Sigmoid colon (tissue), 7 donors: ENCODE measurements around the gene LCP1. TPM values are rescaled to one million over a fixed set of nuclear protein-coding genes. Genes with fewer than 3 reads are reported as not detected.

ENCODE experiments used
- DNase-seq: peaks from one replicate; pipeline ENCODE4 v3.0.0-alpha.2; 2019
- H3K27ac ChIP-seq, 4 donors: fragments of 200-600 bp; sonication (generic); one replicate each; pipeline ENCODE4 v1.5.1; 2016 to 2019; ENCODE audit warnings: mild to moderate bottlenecking in 1 of 4
- H3K27me3 ChIP-seq, 3 donors: fragments of 200-600 bp; sonication (generic); one replicate each; pipeline ENCODE4 v1.5.1; 2019; ENCODE audit warnings: mild to moderate bottlenecking in 1 of 3
- H3K36me3 ChIP-seq, 4 donors: fragments of 200-600 bp; sonication (generic); one replicate each; pipeline ENCODE4 v1.5.1; 2016 to 2019
- H3K4me1 ChIP-seq, 4 donors: fragments of 200-600 bp; sonication (generic); one replicate each; pipeline ENCODE4 v1.5.1; 2017 to 2019
- H3K4me3 ChIP-seq, 4 donors: fragments of 200-600 bp; sonication (generic); one replicate each; pipeline ENCODE4 v1.5.1; 2017 to 2019; ENCODE audit warnings: mild to moderate bottlenecking in 2 of 4, moderate library complexity in 1 of 4
- H3K9me3 ChIP-seq, 4 donors: fragments of 200-600 bp in 3 of 4; sonication (generic) in 3 of 4; one replicate each; pipeline versions ENCODE4 v1.5.1 to v1.6.1; 2013 to 2019
- EP300 ChIP-seq, 4 donors: sonication (generic); formaldehyde crosslinking; IDR thresholded peaks; one replicate each; pipeline ENCODE4 v1.6.1; 2017; ENCODE audit warnings: antibody characterized with exemption in 4 of 4
- POLR2A ChIP-seq, 2 donors: fragments of 450-650 bp; IDR thresholded peaks; one replicate each; pipeline ENCODE4 v1.6.1; 2016; ENCODE audit warnings: antibody characterized with exemption in 2 of 2, mild to moderate bottlenecking in 2 of 2, moderate library complexity in 2 of 2
- POLR2AphosphoS5 ChIP-seq, 4 donors: sonication (generic); formaldehyde crosslinking; IDR thresholded peaks; one replicate each; pipeline ENCODE4 v1.6.1; 2017; ENCODE audit warnings: antibody characterized with exemption in 4 of 4
- WGBS, 2 donors: extraction: QIAGEN DNeasy Blood & Tissue Kit; methylation state at CpG; one replicate each; pipeline ENCODE4 v1.1.7; 2013; 5-methylcytosine and 5-hydroxymethylcytosine counted together
- intact Hi-C: fragments of 100-400 bp; cut with DNase I; formaldehyde crosslinking; loops from one replicate; pipeline ENCODE4 v1.15.1; 2023
- polyA plus RNA-seq, 3 donors: library from polyadenylated mRNA; stranded (reverse); fragments of 200-250 nt; gene quantifications; one replicate each; pipeline ENCODE4 v1.2.3, GENCODE V29; 2013
- total RNA-seq, 4 donors: library from RNA; depleted of rRNA; stranded (reverse); fragments of >200 nt; gene quantifications; one replicate each; pipeline ENCODE4 v1.1.0, GENCODE V29; 2016
- TF ChIP-seq, protein P1 (sequence below), 4 experiments: fragments of 450-650 bp in 3 of 4; fragments of 200-600 bp in 1 of 4; IDR thresholded peaks; one replicate each; pipeline ENCODE4 v1.5.1; 2016 to 2019; ENCODE audit warnings: antibody characterized with exemption in 4 of 4, mild to moderate bottlenecking in 3 of 4, moderate library complexity in 2 of 4
- donor health status: healthy with polysubstance abuse.
- donor health status: Bipolar disorder and iron deficiency.
- donor health status: healthy.

The LCP1 gene
- total and polyA plus RNA-seq, 7 donors, result 10.0 to 112 (median 27.4) TPM

DNA sequence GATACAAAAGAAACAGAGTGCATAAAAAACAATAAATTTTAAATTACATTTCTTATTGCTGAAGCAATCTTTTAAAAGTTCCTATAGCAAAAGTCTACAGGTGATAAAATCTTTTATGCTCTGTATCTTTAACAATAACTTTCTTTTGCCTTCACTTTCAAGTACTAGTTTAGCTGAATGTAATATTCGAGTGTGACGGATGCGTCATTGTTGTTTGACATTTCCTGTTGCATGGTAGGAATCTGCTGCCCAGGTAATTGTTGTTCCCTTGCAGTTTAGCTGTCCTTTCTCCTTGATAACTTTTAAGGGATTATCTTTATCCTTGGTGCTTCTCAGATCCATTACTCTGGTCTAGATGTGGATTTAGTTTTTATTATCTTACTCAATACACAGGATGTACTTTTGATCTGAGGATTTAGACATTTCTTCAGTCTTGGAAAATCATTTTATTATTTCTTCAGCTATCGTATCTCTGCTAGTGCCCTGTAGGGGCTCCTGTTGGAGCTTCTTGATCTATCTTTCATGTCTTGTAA is 75.1 kb downstream of the LCP1 start:
- H3K4me3 ChIP-seq, result no peak overlapping the region
- H3K9me3 ChIP-seq, result no peaks in the 10 kb centered on the region
- H3K27me3 ChIP-seq, result no peaks in the 10 kb centered on the region
- DNase-seq, result no peak
- H3K4me1 ChIP-seq, result peaks cover 0 to under 1% (median 0%) of the 10 kb centered on the region in 4 donors
- TF ChIP-seq EP300 (IDR thresholded peaks at IDR 0.05) (no peak), POLR2AphosphoS5 (IDR thresholded peaks at IDR 0.05) (no peak), POLR2A (IDR thresholded peaks at IDR 0.05) (no peak)
- TF ChIP-seq, protein P1, sequence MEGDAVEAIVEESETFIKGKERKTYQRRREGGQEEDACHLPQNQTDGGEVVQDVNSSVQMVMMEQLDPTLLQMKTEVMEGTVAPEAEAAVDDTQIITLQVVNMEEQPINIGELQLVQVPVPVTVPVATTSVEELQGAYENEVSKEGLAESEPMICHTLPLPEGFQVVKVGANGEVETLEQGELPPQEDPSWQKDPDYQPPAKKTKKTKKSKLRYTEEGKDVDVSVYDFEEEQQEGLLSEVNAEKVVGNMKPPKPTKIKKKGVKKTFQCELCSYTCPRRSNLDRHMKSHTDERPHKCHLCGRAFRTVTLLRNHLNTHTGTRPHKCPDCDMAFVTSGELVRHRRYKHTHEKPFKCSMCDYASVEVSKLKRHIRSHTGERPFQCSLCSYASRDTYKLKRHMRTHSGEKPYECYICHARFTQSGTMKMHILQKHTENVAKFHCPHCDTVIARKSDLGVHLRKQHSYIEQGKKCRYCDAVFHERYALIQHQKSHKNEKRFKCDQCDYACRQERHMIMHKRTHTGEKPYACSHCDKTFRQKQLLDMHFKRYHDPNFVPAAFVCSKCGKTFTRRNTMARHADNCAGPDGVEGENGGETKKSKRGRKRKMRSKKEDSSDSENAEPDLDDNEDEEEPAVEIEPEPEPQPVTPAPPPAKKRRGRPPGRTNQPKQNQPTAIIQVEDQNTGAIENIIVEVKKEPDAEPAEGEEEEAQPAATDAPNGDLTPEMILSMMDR (IDR thresholded peaks at IDR 0.05), result no peak
- no peak overlapping the region for H3K27ac ChIP-seq
- no peaks in the 10 kb centered on the region for H3K36me3 ChIP-seq
- 37 to 46% methylated on average over 4 of the region's 4 CpGs for WGBS, 2 donors
- intact Hi-C loops, result no loop called here

DNA sequence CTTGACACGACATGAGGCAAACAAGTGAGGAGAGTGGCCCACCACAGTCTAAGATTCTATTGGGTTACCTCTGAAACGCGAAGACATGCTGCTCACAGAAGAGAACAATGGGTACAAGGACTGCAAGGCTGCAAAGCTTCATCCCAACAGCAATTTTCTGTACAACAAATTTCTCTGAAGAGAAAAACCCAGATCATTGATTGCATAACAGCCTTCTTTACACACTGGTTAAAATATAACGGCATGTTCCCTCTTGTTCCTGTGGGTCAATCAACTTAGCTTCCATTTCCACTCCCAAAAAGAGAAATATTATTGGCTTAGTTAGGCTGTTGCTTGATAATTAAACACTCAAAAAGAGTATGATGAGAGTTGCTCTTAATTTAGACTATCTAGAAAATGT is 77.1 kb downstream of the LCP1 start, which contains the start of gene CPB2:
Gene CPB2, minus strand, starts transcription at position 166 of the 400 bp plus-strand sequence. Its CDS starts 24 bp downstream, at position 142.
- no peak for TF ChIP-seq EP300 (IDR thresholded peaks at IDR 0.05)
- TF ChIP-seq, protein P1 (IDR thresholded peaks at IDR 0.05), result no peak
- no peak for TF ChIP-seq POLR2AphosphoS5 (IDR thresholded peaks at IDR 0.05)
- TF ChIP-seq POLR2A (IDR thresholded peaks at IDR 0.05), result no peak
- Histone ChIP-seq H3K4me1 (peaks cover 0 to 7% (median 0%) of the 10 kb centered on the region in 4 donors), H3K4me3 (no peak within 1 kb of the TSS), H3K27ac (no peak within 1 kb of the TSS), H3K36me3 (no peaks in the 10 kb centered on the region), H3K9me3 (no peaks in the 10 kb centered on the region), H3K27me3 (no peaks in the 10 kb centered on the region)
- 76 to 89% methylated on average over 4 of the region's 4 CpGs for WGBS, 2 donors
- intact Hi-C loops, result no loop called here
- no peak for DNase-seq

DNA sequence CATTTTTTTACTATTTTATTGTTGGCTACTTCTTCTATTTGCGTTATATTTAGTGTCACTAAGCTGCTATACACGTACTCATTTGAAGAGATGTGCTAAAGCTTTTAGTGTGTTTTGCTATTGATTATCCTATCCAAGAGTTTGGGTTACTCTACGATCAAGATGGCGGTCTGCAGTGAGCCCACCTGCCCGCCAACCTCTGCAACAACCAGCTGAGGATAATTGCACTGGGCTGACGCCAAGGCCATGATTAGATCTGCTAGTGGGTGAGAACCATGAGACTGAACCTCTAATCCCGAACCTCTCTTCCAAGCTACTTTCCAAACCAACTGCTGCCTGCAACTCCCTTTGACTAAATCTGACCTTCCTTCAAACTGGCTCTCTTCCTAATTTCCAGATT is 78.9 kb downstream of the LCP1 start:
- TF ChIP-seq, protein P1 (IDR thresholded peaks at IDR 0.05), result no peak
- no peak for TF ChIP-seq EP300 (IDR thresholded peaks at IDR 0.05)
- H3K27me3 ChIP-seq, result no peaks in the 10 kb centered on the region
- 87 to 93% methylated on average over 7 of the region's 7 CpGs for WGBS, 2 donors
- no peaks in the 10 kb centered on the region for H3K9me3 ChIP-seq
- H3K4me3 ChIP-seq, result no peak overlapping the region
- no peak overlapping the region for H3K27ac ChIP-seq
- H3K36me3 ChIP-seq, result no peaks in the 10 kb centered on the region
- H3K4me1 ChIP-seq, result peaks cover 0 to 7% (median 0%) of the 10 kb centered on the region in 4 donors
- intact Hi-C loops, result no loop called here
- no peak for DNase-seq

DNA sequence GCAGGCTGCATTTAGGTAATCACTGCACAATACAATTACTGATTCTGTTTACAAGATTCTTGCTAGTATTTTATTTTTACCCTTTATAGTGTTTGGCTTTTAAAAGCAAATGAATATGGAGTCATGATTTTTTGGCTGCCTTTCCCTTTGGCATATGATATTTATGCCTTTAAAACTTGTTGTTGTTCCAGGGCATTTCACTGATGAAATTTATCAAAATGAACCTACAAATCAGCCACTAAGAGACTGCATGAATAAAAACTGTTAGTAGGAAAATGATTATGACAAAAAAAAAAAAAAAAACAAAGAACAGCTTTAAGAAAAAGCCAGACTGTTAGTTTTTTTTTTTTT is 79.7 kb downstream of the LCP1 start:
- H3K4me3 ChIP-seq, result no peak overlapping the region
- no peak overlapping the region for H3K27ac ChIP-seq
- no peaks in the 10 kb centered on the region for H3K9me3 ChIP-seq
- intact Hi-C loops, result no loop called here
- peaks cover 0 to 7% (median 0%) of the 10 kb centered on the region in 4 donors for H3K4me1 ChIP-seq
- DNase-seq, result no peak
- no peaks in the 10 kb centered on the region for H3K27me3 ChIP-seq
- no peaks in the 10 kb centered on the region for H3K36me3 ChIP-seq
- TF ChIP-seq, protein P1 (IDR thresholded peaks at IDR 0.05), result no peak
- TF ChIP-seq POLR2AphosphoS5 (IDR thresholded peaks at IDR 0.05), result no peak
- no peak for TF ChIP-seq POLR2A (IDR thresholded peaks at IDR 0.05)
- TF ChIP-seq EP300 (IDR thresholded peaks at IDR 0.05), result no peak
